CD4-positive, alpha-beta T cell treated with Interleukin-17A for 4 hours (primary cell): ENCODE measurements around the gene FBP2.
A peak's percentile ranks its signal among the peaks of the same experiment; 100 is the strongest.
"Not testable (repeated sequence)": the region's sequence is repeated elsewhere in the genome, so short reads cannot be mapped to it uniquely, and the experiment has no call there.

Experiments used
- DNase-seq: peaks from one replicate; pipeline ENCODE4 v3.0.0-alpha.2; 2020; ENCODE audit warnings: mixed read lengths

Gene FBP2

GRCh38 chr9:94560237-94560636, 33.4 kb downstream of the FBP2 start:
- DNase-seq = no peak

DNA sequence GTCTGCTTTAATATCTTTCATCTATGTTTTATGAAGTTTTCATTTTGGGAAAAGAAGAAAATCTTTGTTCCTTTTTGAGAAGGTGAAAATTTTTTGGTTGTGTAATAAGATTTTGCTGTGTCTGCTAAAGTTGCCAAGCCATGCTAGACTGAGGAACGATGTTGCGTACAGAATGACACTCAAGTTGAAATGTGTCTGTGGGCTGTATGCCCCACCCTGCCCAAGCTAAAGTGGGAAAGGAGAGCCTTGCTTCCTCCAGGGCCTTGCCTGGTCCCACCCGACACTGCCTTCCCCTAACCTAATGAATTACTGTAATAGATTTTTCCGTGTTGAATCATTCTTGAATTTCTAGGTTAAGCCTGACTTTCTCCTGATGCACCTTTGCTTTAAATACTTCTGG, 36.2 kb downstream of the FBP2 start:
- DNase-seq = no peak

GRCh38 chr9:94554439-94555331, 38.9 kb downstream of the FBP2 start, which contains the start of gene PCAT7:
Gene PCAT7, plus strand, starts transcription at chr9:94555083.
- DNase-seq = peak; percentile 13

DNA sequence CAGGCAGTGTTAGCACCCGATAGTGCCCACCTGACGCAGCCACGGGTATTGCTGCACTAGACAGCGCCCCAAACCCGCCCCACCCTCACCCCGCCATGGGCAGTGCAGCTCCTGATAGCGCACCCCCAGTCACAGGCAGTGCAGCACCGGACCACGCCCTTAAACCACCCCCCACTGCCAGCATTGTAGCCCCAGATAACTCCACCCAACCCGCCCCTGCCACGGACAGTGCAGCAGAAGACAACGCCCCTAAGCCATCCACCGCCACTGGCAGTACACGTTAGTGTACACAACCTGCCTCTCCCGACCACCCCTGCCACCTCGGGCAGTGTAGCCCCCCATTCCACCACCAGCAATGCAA, 39.6 kb downstream of the FBP2 start:
- no peak for DNase-seq

DNA sequence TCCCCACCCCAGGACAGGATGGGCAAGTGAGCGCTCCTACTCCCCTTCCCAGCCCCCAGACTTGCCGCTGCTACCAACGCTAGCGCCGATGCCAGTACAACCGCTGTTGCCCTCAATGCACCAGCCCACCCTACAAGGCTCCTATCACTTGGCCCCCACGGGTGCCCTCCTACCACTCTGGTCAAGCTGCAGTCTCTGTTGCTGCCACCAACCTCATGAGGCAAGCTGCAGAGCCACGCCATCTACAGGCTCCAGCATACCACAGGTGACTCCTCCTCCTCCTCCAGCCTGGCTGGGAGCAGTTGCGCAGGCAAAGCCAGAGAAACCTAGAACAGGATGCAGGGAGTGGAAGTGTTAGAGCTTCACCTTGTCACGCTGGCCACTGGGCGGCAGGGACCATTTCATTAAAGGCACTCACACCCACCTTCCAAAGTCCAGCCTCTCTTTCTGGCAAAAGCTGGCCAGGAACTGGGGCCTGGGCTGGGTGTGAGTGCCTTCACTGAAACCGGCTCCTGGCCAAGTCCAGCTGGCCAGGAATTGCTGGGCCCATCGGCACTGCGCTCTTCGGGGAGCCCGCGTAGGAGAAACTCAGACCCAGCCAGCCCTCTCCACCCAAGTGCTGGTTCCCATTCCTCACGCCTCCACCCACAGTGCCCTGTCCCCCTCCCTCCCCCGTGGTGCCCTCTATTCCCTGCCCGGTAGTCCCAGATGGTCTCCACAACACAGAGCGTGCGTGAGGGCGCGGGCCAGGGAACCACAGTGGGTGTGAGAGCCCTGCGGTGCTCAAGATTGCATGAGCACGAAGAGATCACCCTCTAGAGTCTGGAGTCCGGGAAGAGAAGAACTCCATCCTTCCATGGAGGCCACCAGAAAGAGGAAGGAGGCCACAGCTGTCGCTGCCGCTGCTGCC, 40.3 kb downstream of the FBP2 start:
- no peak for DNase-seq

- DNase-seq = no peak
These were observed 47.7 kb downstream of the FBP2 start for GRCh38 chr9:94545940-94546339.

GRCh38 chr9:94544335-94544734, 49.3 kb downstream of the FBP2 start:
- DNase-seq = not testable (repeated sequence)

GRCh38 chr9:94538908-94539307, 54.7 kb downstream of the FBP2 start:
- no peak for DNase-seq

GRCh38 chr9:94534901-94535300, 58.7 kb downstream of the FBP2 start:
- DNase-seq = no peak

- no peak for DNase-seq
These were observed 60.0 kb downstream of the FBP2 start for GRCh38 chr9:94533601-94534000.

GRCh38 chr9:94533155-94533554, 60.5 kb downstream of the FBP2 start:
- DNase-seq = no peak

GRCh38 chr9:94528886-94529285, 64.7 kb downstream of the FBP2 start:
- DNase-seq = no peak

- DNase-seq = no peak
These were observed 66.7 kb downstream of the FBP2 start for GRCh38 chr9:94526951-94527350.

DNA sequence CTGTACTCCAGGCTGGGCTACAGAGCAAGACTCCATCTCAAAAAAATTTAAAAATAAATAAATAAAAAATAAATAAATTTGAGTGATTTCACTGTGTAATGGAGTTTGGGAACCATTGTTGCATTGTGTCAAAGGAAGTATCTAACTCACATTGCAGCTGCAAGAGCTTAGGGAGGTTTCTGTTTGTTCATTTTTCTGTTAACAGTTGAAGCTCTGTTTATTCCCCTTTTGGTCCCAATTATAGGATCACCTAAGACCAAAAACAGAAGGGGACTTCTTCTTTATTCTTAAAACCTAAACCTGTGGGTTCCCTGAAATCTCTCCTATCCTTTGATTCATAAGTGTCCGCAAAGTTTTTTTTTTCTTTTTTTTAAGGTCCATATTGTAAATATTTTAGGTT, 67.4 kb downstream of the FBP2 start:
- DNase-seq = no peak

DNA sequence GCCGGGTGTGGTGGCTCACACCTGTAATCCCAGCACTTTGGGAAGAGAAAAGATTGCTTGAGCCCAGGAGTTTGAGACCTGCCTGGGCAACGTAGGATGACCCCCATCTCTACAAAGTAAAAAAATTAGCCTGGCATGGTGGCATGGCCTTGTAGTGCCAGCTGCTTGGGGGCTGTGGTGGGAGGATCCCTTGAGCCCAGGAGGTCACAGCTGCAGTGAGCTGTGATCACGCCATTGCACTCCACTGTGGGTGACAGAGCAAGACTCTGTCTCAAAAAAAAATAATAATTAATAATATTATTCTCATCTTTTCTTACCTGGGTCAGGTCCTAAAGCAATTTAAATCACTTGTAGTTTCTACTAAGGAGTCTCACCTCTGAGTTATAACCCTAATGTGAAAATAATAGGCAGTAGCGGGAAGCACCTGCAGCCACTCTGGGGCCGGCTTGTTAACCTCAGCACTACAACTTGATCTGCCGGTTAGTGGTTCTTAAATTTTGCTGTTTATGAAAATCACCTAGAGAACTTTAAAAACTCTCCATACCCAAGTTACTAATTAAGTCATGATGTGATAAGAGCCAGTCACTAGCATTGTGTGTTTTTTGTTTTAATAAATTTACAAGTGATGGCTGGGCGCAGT, 68.1 kb downstream of the FBP2 start:
- no peak for DNase-seq

DNA sequence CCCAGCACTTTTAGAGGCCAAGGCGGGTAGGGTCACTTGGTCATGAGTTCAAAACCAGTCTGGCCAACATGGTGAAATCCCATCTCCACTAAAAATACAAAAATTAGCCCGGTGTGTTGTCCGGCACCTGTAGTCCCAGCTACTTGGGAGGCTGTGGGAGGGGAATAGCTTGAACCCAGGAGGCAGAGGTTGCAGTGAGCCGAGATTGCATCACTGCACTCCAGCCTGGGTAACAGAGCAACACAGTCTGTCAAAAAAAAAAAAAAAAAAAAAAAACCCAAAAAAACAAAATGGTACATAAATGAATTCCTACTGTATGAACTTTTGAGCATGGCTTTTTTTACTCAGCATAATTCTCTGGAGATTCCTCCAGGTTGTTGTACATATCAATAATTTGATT, 76.4 kb downstream of the FBP2 start:
- no peak for DNase-seq

DNA sequence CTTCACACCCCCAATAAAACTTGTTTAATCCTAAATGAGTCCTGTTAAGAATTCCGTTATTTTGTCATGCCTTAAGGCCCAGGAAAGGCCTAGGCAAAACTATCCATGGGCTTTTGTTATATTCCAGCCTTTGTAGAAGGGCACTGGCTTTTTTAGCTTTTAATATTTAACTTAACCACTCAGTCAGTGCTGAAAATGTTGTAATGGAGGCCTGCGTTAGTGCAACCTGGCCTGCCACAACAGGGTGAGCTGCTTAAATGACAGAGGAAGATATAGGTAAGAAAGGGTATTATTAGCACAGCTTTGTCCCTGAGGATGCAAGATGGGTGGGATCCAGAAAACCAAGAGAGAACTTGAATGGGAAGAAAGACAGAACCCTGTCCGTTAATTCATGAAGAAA, 78.9 kb downstream of the FBP2 start:
- DNase-seq = no peak

GRCh38 chr9:94511955-94512265, 81.7 kb downstream of the FBP2 start:
- DNase-seq = no peak

- no peak for DNase-seq
These were observed 82.3 kb downstream of the FBP2 start for GRCh38 chr9:94511134-94511954.
